Retina (tissue), 1 donor: ENCODE data around the gene ALX3.
A peak's percentile ranks its signal among the peaks of the same experiment; 100 is the strongest.

Experiments used
- DNase-seq: peaks from one replicate; pipeline ENCODE4 v3.0.0-alpha.2; 2016

The ALX3 gene

GRCh38 chr1:110063781-110064180 lies 6.7 kb downstream of the ALX3 start:
- DNase-seq = no peak

DNA sequence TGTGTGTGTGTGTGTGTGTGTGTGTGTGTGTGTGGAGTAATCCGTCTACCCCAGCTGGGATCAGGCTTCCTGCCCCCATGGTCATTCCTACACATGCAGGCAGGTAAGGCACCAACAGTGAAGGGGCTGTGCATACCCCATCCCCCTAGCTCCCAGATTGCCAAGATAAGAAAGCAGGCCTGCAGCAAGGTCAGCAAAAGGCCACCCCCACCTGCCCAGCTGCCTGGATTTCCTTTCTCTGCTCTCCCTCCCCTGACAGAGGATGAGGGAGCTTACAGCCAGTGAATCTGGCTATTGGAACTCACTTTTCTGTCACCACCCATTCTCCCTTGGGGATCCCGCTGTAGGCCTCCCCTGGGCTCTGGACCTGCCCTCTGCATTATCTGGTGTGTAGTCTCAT lies 7.9 kb downstream of the ALX3 start:
- DNase-seq = no peak

GRCh38 chr1:110061341-110061740 lies 9.1 kb downstream of the ALX3 start:
- DNase-seq = no peak

GRCh38 chr1:110060662-110061060 lies 9.8 kb downstream of the ALX3 start:
- no peak for DNase-seq

GRCh38 chr1:110060034-110060661 lies 10.3 kb downstream of the ALX3 start:
- DNase-seq = no peak

GRCh38 chr1:110059133-110059863 lies 11.2 kb downstream of the ALX3 start:
- no peak for DNase-seq

GRCh38 chr1:110058591-110058990 lies 11.9 kb downstream of the ALX3 start:
- DNase-seq = no peak

GRCh38 chr1:110057963-110058518 lies 12.4 kb downstream of the ALX3 start:
- no peak for DNase-seq

DNA sequence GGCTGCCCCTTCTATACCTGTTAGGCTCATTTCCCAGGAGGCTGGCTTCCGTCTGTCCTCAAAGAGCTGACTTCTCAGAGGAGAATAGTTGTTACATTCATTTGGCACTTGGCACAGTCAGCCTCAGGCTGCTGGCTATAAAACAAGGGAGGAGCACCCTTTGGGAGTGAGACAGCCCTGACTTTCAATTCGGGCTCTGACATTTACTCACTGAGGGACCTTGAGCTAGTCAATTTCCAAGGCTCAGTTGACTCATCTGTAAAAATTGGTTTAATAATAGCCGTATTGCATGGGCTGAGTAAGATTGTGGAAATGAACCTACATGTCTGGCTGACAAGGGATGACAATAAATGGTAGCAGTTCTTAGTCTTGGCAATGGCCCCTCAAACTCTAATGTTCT lies 13.7 kb downstream of the ALX3 start:
- no peak for DNase-seq

- no peak for DNase-seq
These were observed 14.2 kb downstream of the ALX3 start for GRCh38 chr1:110056285-110056683.

DNA sequence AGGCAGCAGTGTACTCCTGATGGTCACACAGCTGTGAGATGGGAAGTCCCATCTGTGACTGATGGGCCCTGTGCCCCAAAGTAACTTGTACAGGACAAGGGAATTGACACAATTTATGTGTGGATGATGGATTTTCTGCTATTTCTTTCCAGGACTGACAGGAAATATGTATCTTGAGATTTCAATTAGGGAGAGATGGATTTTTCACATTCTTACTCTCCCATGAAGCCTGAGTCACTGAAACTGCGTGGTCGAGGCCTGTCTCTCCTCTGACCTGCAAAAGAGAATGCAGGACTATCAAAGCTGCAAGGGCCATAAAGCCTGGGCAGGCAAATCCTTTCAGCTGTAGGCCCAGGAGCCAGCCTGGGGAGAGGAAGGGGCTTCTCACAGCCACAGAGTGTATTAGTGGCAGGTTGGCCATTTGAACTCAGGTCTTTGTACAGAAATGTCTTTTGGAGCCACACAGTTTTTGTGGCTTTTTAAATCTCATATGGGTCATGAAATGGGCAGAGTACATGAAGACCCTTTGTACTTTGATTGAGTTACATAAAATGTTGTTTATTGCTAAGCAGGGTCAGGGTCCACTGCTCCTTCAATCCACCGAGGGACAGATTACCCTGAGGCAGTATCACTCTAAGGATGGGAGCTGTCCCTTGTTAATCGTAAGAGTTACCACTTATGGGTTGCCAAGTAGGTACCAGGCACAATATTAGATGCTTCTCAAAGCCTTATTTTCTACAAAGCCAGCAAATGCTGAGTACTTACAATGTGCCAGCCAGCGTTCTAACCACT lies 14.8 kb downstream of the ALX3 start:
- no peak for DNase-seq

DNA sequence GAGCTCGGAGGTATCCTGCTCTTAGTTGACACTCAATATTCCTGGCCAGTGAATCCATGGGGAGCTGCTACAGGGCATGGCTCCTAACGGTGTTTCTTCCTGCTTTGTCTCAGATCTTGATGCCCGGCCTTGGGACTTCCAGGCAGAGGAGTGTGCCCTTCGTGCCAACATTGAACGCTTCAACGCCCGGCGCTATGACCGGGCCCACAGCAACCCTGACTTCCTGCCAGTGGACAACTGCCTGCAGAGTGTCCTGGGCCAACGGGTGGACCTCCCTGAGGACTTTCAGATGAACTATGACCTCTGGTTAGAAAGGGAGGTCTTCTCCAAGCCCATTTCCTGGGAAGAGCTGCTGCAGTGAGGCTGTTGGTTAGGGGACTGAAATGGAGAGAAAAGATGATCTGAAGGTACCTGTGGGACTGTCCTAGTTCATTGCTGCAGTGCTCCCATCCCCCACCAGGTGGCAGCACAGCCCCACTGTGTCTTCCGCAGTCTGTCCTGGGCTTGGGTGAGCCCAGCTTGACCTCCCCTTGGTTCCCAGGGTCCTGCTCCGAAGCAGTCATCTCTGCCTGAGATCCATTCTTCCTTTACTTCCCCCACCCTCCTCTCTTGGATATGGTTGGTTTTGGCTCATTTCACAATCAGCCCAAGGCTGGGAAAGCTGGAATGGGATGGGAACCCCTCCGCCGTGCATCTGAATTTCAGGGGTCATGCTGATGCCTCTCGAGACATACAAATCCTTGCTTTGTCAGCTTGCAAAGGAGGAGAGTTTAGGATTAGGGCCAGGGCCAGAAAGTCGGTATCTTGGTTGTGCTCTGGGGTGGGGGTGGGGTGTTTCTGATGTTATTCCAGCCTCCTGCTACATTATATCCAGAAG lies 16.7 kb downstream of the ALX3 start:
- DNase-seq = peak; percentile 72

GRCh38 chr1:110051262-110051648 lies 19.2 kb downstream of the ALX3 start:
- no peak for DNase-seq

DNA sequence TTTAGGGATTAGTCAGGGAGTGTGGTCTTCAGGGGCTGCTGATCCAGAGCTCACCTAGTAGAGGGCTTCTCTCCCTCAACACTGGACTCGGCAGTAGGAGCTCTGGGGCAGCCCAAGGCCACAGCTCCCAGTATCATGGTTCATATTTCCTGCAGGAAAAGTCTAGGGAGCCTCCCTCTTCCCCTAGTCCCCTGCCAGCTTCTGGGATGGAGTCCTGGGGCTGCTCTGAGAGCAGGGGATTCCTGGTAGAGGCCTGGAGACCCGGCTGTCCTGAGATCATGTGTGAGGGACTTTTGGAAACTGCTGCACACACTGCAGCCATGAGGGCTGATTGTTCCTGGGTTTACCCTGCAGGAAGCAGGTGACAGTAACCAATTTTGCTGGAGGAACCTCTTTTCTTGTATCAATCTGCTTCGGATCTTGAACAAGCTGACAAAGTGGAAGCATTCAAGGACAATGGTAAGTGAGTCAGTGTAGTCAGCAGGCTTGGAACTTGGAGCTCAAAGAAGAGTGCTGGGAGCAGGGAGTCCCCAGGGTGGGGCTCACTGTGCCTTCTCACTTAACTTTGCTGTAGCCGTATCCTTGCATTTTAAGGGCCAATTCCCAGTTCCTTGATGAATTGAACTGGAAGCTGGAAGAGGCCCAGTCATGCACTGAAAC lies 19.7 kb downstream of the ALX3 start:
- DNase-seq = no peak

- DNase-seq = no peak
These were observed 20.5 kb downstream of the ALX3 start for GRCh38 chr1:110049801-110050601.

DNA sequence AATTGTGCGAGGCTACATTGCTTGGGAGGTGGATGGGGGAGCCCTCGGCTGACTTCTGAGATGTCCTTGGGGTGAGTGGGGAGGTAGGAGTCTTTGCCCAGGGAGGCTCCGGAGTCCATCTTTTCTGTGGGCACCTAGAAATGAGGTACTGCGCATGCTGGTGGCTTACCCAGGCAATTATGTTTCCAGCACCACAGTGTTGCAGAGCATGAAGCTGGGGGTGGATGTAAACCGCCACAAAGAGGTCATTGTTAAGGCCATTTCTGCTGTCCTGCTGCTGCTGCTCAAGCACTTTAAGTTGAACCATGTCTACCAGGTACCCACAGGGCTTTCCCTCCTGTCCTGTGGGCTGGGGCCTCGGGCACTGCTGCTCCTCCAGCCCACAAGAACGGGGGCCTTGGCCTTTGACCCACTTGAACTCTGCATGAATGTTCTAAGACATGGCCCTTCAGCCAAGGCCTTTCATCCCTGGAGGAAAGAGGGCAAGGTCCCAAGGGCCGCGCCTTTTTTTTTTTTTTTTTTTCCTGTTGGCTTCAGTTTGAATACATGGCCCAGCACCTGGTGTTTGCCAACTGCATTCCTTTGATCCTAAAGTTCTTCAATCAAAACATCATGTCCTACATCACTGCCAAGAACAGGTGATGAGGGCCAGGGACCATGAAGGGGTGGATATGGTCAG lies 21.4 kb downstream of the ALX3 start:
- DNase-seq = no peak

DNA sequence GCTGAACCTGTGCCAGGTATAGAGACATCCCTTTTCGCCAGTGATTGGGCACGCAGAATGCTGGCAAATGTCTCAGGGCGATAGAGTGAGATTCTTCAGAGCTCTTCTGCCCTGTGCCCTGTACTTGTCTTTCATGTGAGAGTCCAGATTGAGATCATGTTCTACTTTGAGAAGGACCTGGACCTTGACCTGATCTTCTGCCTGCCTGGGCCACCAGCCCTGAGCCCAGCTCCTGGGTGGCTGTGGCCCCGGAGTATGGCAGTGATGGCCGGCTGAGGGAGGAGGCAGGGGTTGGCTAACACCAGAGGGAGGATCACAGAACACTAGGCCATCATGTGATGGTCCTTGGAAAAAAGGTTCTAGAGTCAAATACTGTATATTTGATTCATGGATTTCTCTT lies 22.2 kb downstream of the ALX3 start:
- no peak for DNase-seq

- DNase-seq = no peak
These were observed 23.0 kb downstream of the ALX3 start for GRCh38 chr1:110047463-110047862.

GRCh38 chr1:110043016-110043415 lies 27.5 kb downstream of the ALX3 start:
- DNase-seq = no peak

GRCh38 chr1:110040548-110040947 lies 29.9 kb downstream of the ALX3 start:
- DNase-seq = no peak

- no peak for DNase-seq
These were observed 30.8 kb downstream of the ALX3 start for GRCh38 chr1:110039641-110040040.
